NCI-H1417 treated with DMSO at 0.1 percent for 48 hours (cell line): ENCODE measurements around the gene SRRT.

Experiments
- DNase-seq: peaks from one replicate; lab custom pipeline; 2025; lab: John Stamatoyannopoulos, UW

Gene SRRT

GRCh38 chr7:100879685-100880261 is 4.9 kb downstream of the SRRT start:
- no peak for DNase-seq

GRCh38 chr7:100880645-100881044 is 5.7 kb downstream of the SRRT start:
- no peak for DNase-seq

- no peak for DNase-seq
Observed at GRCh38 chr7:100881136-100881535, 6.2 kb downstream of the SRRT start.

GRCh38 chr7:100882201-100882600 is 7.3 kb downstream of the SRRT start:
- DNase-seq, result no peak

GRCh38 chr7:100882785-100883526 is 8.1 kb downstream of the SRRT start:
- DNase-seq, result no peak

GRCh38 chr7:100884736-100885439 is 10.0 kb downstream of the SRRT start:
- no peak for DNase-seq

- DNase-seq, result no peak
Observed at GRCh38 chr7:100885440-100886141, 10.7 kb downstream of the SRRT start.

- DNase-seq, result no peak
Observed at GRCh38 chr7:100886142-100886935, 11.4 kb downstream of the SRRT start.

- no peak for DNase-seq
Observed at GRCh38 chr7:100886936-100887515, 12.1 kb downstream of the SRRT start.

GRCh38 chr7:100887516-100888290 is 12.8 kb downstream of the SRRT start:
- no peak for DNase-seq

- DNase-seq, result no peak
Observed at GRCh38 chr7:100888291-100888987, 13.5 kb downstream of the SRRT start.

- no peak for DNase-seq
Observed at GRCh38 chr7:100888988-100889750, 14.3 kb downstream of the SRRT start, which contains the start of gene UFSP1. TSS of gene UFSP1 (minus strand) at chr7:100889715. CDS start at chr7:100889271, 444 bp downstream.

GRCh38 chr7:100890653-100891567 is 16.0 kb downstream of the SRRT start:
- DNase-seq, result no peak

GRCh38 chr7:100891568-100892247 is 16.8 kb downstream of the SRRT start:
- DNase-seq, result no peak

- DNase-seq, result no peak
Observed at GRCh38 chr7:100892364-100893317, 17.7 kb downstream of the SRRT start.

GRCh38 chr7:100893318-100893895 is 18.5 kb downstream of the SRRT start:
- DNase-seq, result no peak
